ENCODE measurements around the gene CD4.
A peak's percentile ranks its signal among the peaks of the same experiment; 100 is the strongest.
"Not testable (repeated sequence)": the region's sequence is repeated elsewhere in the genome, so short reads cannot be mapped to it uniquely, and the experiment has no call there.

The CD4 gene

GRCh38 chr12:6869049-6870021 lies 80.0 kb downstream of the CD4 start:
- H3K27ac Mint-ChIP-seq = peak overlapping the region; percentile 72
- H3K36me3 Mint-ChIP-seq = peaks cover 7% of the 10 kb centered on the region
- H3K27me3 Mint-ChIP-seq = no peaks in the 10 kb centered on the region
- DNase-seq (ENCODE audit: low spot score in 2 of 2) (peak; percentile 88 to 90), ATAC-seq (ENCODE audit: low read depth) (peak; percentile 19)
- H3K4me3 Mint-ChIP-seq = peak overlapping the region; percentile 88
- H3K9me3 Mint-ChIP-seq = no peaks in the 10 kb centered on the region
- H3K4me1 Mint-ChIP-seq = peaks cover 46% of the 10 kb centered on the region

GRCh38 chr12:6870304-6870703 lies 81.0 kb downstream of the CD4 start:
- peaks cover 46% of the 10 kb centered on the region for H3K4me1 Mint-ChIP-seq
- H3K27ac Mint-ChIP-seq; ATAC-seq (ENCODE audit: low read depth); H3K27me3 Mint-ChIP-seq; H3K9me3 Mint-ChIP-seq; DNase-seq (ENCODE audit: low spot score in 2 of 2); H3K36me3 Mint-ChIP-seq; H3K4me3 Mint-ChIP-seq: not testable (repeated sequence)
